Activated CD4-positive, alpha-beta T cell treated with anti-CD3 and anti-CD28 coated beads, Interleukin-2, amount 10 ng/mL, durations not matched to agents 24 days and 14 days (primary cell): ENCODE results near the gene ANKRD24. TPM values are rescaled to one million over a fixed set of nuclear protein-coding genes. Genes with fewer than 3 reads are reported as not detected.
"Not testable (repeated sequence)": the region's sequence is repeated elsewhere in the genome, so short reads cannot be mapped to it uniquely, and the experiment has no call there.

Source experiments
- DNase-seq: peaks from one replicate; pipeline ENCODE4 v3.0.0; 2022
- H3K27ac Mint-ChIP-seq: one replicate; pipeline ENCODE4 v1.8.0; 2022; ENCODE audit warnings: mild to moderate bottlenecking, mixed read lengths
- H3K27me3 Mint-ChIP-seq: one replicate; pipeline ENCODE4 v1.8.0; 2022; ENCODE audit warnings: mixed read lengths
- H3K36me3 Mint-ChIP-seq: one replicate; pipeline ENCODE4 v1.8.0; 2022; ENCODE audit warnings: low read depth, mild to moderate bottlenecking, mixed read lengths
- H3K4me1 Mint-ChIP-seq: one replicate; pipeline ENCODE4 v1.8.0; 2021; ENCODE audit warnings: mixed read lengths
- H3K4me3 Mint-ChIP-seq: one replicate; pipeline ENCODE4 v1.8.0; 2022; ENCODE audit warnings: mild to moderate bottlenecking, moderate library complexity, mixed read lengths
- H3K9me3 Mint-ChIP-seq: one replicate; pipeline ENCODE4 v1.8.0; 2021; ENCODE audit warnings: mixed read lengths
- intact Hi-C: fragments of 100-400 bp; cut with micrococcal nuclease; formaldehyde crosslinking; loops from one replicate; pipeline ENCODE4 v1.15.1; 2023
- total RNA-seq: library from RNA; stranded (reverse); gene quantifications from 2 replicates; pipeline ENCODE4 v1.2.3, GENCODE V29; 2022

ANKRD24 gene
- 0.50 and 0.72 TPM in 2 replicates for total RNA-seq

- H3K27me3 Mint-ChIP-seq: peaks cover 2% of the 10 kb centered on the region
- H3K27ac Mint-ChIP-seq: peak within 1 kb of the TSS; percentile 96
- DNase-seq: peak; percentile 99
- H3K4me1 Mint-ChIP-seq: peaks cover 40% of the 10 kb centered on the region
- intact Hi-C loops: loop anchor here (1.0 kb wide), 2 partner anchors 59 to 197 kb away; partner anchors contain the start of gene EEF2
- peak within 1 kb of the TSS; percentile 99 for H3K4me3 Mint-ChIP-seq
- H3K36me3 Mint-ChIP-seq: peaks cover 16% of the 10 kb centered on the region
- H3K9me3 Mint-ChIP-seq: no peaks in the 10 kb centered on the region
Measured at GRCh38 chr19:4182084-4182810, at the start of gene ANKRD24, which contains the start of gene SIRT6. TSS of gene ANKRD24 (plus strand) at chr19:4182689. CDS start at chr19:4186426, 3,737 bp downstream. TSS of gene SIRT6 (minus strand) at chr19:4182563. CDS start at chr19:4182539, 24 bp downstream.

DNA sequence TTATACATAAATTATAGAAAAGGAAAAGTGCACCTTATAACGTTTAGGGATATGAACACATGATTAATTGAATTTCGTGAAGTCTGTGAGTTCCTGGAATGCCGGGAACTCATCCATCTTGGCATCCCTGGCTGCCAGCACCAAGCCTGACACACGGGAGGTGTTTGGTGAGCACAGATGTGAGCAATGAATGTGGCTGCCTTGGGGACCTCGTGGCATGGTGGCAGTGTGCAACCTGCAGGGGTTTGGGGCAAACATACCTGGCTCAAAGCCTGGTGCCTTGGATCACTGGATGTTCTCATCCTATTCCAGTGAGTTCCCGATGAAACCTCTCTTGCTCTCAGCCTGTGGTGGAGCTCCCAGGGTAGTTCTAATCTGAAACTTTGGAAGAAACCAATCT is 48.1 kb upstream of the ANKRD24 start:
- no peak overlapping the region for H3K4me3 Mint-ChIP-seq
- H3K27ac Mint-ChIP-seq: no peak overlapping the region
- no peaks in the 10 kb centered on the region for H3K36me3 Mint-ChIP-seq
- H3K27me3 Mint-ChIP-seq: peaks cover 4% of the 10 kb centered on the region
- intact Hi-C loops: no loop called here
- no peaks in the 10 kb centered on the region for H3K9me3 Mint-ChIP-seq
- no peak for DNase-seq
- H3K4me1 Mint-ChIP-seq: no peaks in the 10 kb centered on the region

DNA sequence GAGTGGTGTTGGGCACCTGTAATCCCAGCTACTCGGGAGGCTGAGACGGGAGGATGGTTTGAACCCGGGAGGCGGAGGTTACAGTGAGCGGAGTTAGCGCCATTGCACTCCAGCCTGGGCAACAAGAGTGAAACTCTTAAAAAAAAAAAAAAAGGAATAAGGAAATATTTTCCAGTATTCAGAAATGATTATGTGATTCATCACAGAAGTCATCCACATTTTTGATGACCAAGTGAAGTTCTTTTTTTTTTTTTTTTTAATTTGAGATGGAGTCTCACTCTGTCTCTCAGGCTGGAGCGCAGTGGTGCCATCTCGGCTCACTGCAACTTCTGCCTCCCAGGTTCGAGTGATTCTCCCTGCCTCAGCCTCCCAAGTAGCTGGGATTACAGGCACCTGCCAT is 47.1 kb upstream of the ANKRD24 start:
- H3K27ac Mint-ChIP-seq, DNase-seq, H3K9me3 Mint-ChIP-seq, intact Hi-C loops, H3K4me3 Mint-ChIP-seq, H3K4me1 Mint-ChIP-seq, H3K27me3 Mint-ChIP-seq, H3K36me3 Mint-ChIP-seq: not testable (repeated sequence)

DNA sequence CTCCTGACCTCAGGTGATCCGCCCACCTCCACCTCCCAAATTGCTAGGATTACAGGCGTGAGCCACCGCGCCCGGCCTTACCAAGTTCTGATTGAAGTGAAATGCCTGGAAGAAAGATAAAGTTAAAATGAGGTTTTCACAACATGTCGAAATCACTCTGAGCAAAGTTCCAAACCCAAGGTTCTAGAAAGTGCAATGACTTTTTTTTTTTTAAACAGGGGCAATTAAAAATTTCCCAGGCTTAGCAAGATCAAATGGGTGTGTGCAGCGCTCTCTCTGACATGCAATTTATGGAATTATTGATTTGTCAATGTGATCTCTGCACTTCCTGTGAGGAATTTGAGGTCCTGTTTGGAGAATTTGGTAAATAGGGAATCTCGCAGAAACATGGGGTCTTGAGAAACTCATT is 45.8 kb upstream of the ANKRD24 start:
- intact Hi-C loops: no loop called here
- no peak overlapping the region for H3K4me3 Mint-ChIP-seq
- H3K4me1 Mint-ChIP-seq: peaks cover 8% of the 10 kb centered on the region
- H3K36me3 Mint-ChIP-seq: no peaks in the 10 kb centered on the region
- peaks cover 4% of the 10 kb centered on the region for H3K27me3 Mint-ChIP-seq
- DNase-seq: no peak
- no peaks in the 10 kb centered on the region for H3K9me3 Mint-ChIP-seq
- H3K27ac Mint-ChIP-seq: no peak overlapping the region

GRCh38 chr19:4138445-4138844 is 44.0 kb upstream of the ANKRD24 start:
- Mint-ChIP-seq H3K27ac (no peak overlapping the region), H3K36me3 (no peaks in the 10 kb centered on the region), H3K9me3 (no peaks in the 10 kb centered on the region), H3K4me1 (peaks cover 8% of the 10 kb centered on the region), H3K4me3 (no peak overlapping the region), H3K27me3 (peaks cover 4% of the 10 kb centered on the region)
- intact Hi-C loops: loop anchor here (2.0 kb wide), 1 partner anchor 152 kb away; no protein-coding TSS in a partner anchor
- DNase-seq: no peak

- Mint-ChIP-seq H3K36me3 (no peaks in the 10 kb centered on the region), H3K27ac (peak overlapping the region; percentile 2)
Measured at GRCh38 chr19:4139614-4140236, 42.8 kb upstream of the ANKRD24 start.

GRCh38 chr19:4140237-4140711 is 42.2 kb upstream of the ANKRD24 start:
- no peak overlapping the region for H3K27ac Mint-ChIP-seq
- no peak overlapping the region for H3K4me3 Mint-ChIP-seq
- DNase-seq: peak; percentile 75
- H3K4me1 Mint-ChIP-seq: peaks cover 8% of the 10 kb centered on the region
- no peaks in the 10 kb centered on the region for H3K36me3 Mint-ChIP-seq
- H3K9me3 Mint-ChIP-seq: no peaks in the 10 kb centered on the region
- H3K27me3 Mint-ChIP-seq: peaks cover 7% of the 10 kb centered on the region
- intact Hi-C loops: no loop called here

More at GRCh38 chr19:4139614-4140236, 42.8 kb upstream of the ANKRD24 start:
- Mint-ChIP-seq H3K27me3 (peaks cover 6% of the 10 kb centered on the region), H3K4me3 (peak overlapping the region; percentile 4), H3K4me1 (peaks cover 8% of the 10 kb centered on the region), H3K9me3 (no peaks in the 10 kb centered on the region)
- DNase-seq: peak; percentile 96
- intact Hi-C loops: loop anchor here (2.0 kb wide), 1 partner anchor 153 kb away; no protein-coding TSS in a partner anchor

DNA sequence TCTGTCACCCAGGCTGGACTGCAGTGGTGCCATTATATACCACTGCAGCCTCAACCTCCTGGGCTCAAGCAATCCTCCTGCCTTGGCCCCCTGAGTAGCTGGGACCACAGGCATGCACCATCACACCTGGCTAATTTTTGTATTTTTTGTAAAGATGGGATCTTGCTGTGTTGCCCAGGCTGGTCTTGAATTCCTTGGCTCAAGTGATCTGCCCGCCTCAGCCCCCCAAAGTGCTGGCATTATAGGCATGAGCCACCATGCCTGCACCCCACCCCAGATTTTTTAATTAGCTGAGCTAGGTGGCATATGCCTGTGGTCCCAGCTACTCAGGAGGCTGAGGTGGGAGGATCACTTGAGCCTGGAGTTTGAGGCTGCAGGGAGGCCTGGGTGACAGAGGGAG is 39.6 kb upstream of the ANKRD24 start:
- H3K9me3 Mint-ChIP-seq, H3K4me3 Mint-ChIP-seq, H3K27me3 Mint-ChIP-seq, H3K27ac Mint-ChIP-seq, H3K36me3 Mint-ChIP-seq, DNase-seq, intact Hi-C loops, H3K4me1 Mint-ChIP-seq: not testable (repeated sequence)

GRCh38 chr19:4144666-4145249 is 37.7 kb upstream of the ANKRD24 start:
- no peaks in the 10 kb centered on the region for H3K9me3 Mint-ChIP-seq
- no peak for DNase-seq

DNA sequence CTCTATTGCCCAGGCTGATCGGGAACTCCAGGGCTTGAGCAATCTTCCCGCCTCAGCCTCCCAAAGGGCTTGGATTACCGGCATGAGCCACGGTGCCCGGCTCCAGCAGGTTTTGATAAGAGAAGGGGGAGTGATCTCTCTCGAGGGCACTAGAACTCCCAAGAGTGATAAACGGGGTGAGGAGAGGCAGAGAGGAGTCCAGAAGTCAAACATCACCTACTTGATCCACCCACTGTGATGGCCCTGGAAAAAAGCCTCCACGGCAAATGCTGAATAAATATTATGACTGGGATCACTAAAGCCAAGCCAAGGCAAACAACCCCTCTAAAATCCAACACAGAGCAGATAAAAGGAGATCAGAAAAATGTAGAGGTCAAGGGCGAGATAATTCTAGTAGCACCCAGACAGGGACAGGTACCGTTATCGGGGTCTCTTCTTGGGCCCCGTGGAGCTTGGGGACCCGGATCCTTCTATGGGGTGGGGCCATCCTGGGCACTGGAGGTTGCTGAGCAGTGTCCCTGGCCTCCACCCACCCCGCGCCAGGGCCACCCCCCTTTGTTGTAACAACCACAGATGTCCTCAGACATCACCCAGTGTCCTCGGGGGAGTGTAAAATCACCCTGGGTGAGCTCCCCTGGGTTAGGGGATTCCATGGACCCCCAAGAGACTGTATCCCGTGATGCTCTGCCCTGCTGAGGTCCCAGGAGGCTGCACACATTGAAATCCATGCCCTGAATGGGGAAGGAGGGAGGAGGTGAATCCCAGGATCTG is 32.8 kb upstream of the ANKRD24 start:
- intact Hi-C loops: no loop called here
- no peak for DNase-seq

More at GRCh38 chr19:4144666-4145249, 37.7 kb upstream of the ANKRD24 start:
- Mint-ChIP-seq H3K4me3 (no peak overlapping the region), H3K36me3 (no peaks in the 10 kb centered on the region), H3K27ac (no peak overlapping the region), H3K27me3 (peaks cover 7% of the 10 kb centered on the region), H3K4me1 (peaks cover 7% of the 10 kb centered on the region)
- intact Hi-C loops: no loop called here

GRCh38 chr19:4151623-4152022 is 30.9 kb upstream of the ANKRD24 start:
- H3K36me3 Mint-ChIP-seq: no peaks in the 10 kb centered on the region
- H3K27ac Mint-ChIP-seq: no peak overlapping the region

More for the DNA sequence above, 32.8 kb upstream of the ANKRD24 start:
- Mint-ChIP-seq H3K9me3 (no peaks in the 10 kb centered on the region), H3K4me1 (peaks cover 9% of the 10 kb centered on the region), H3K27ac (no peak overlapping the region), H3K27me3 (peaks cover 5% of the 10 kb centered on the region), H3K4me3 (no peak overlapping the region), H3K36me3 (no peaks in the 10 kb centered on the region)

GRCh38 chr19:4152241-4152998 is 30.1 kb upstream of the ANKRD24 start:
- no peak for DNase-seq
- intact Hi-C loops: no loop called here
- no peaks in the 10 kb centered on the region for H3K9me3 Mint-ChIP-seq
- H3K27me3 Mint-ChIP-seq: peaks cover 2% of the 10 kb centered on the region
- H3K27ac Mint-ChIP-seq: no peak overlapping the region
- H3K4me1 Mint-ChIP-seq: peaks cover 7% of the 10 kb centered on the region
- H3K36me3 Mint-ChIP-seq: no peaks in the 10 kb centered on the region
- no peak overlapping the region for H3K4me3 Mint-ChIP-seq

More at GRCh38 chr19:4151623-4152022, 30.9 kb upstream of the ANKRD24 start:
- no peak overlapping the region for H3K4me3 Mint-ChIP-seq
- intact Hi-C loops: no loop called here
- H3K27me3 Mint-ChIP-seq: peaks cover 2% of the 10 kb centered on the region
- H3K9me3 Mint-ChIP-seq: no peaks in the 10 kb centered on the region
- DNase-seq: no peak
- peaks cover 7% of the 10 kb centered on the region for H3K4me1 Mint-ChIP-seq
